BJ (cell line): ENCODE measurements around the gene FBXL7. TPM values are rescaled to one million over a fixed set of nuclear protein-coding genes. Genes with fewer than 3 reads are reported as not detected.

Experiments
- CTCF ChIA-PET: fragments of 350-600 bp; formaldehyde crosslinking; extraction: SDS; loops from one replicate; lab custom pipeline; 2021; ENCODE audit warnings: antibody characterized with exemption, inconsistent platforms; lab: Yijun Ruan, JAX
- POLR2A ChIA-PET: fragments of 300-600 bp; sonication (Branson Sonifier 250); formaldehyde crosslinking; extraction: SDS; loops from one replicate; lab custom pipeline; 2021; ENCODE audit warnings: antibody characterized with exemption; lab: Charles Lee
- DNase-seq: peaks from one replicate; pipeline ENCODE4 v3.0.0-alpha.2; 2011; ENCODE audit warnings: low read depth
- H3K27me3 ChIP-seq: 2 replicates; pipeline ENCODE4 v1.6.0; 2011; ENCODE audit warnings: low read length; ENCODE audit not compliant: control insufficient read depth, insufficient read depth
- H3K36me3 ChIP-seq: 2 replicates; pipeline ENCODE4 v1.5.1; 2011; ENCODE audit warnings: low read length; ENCODE audit not compliant: control insufficient read depth, insufficient read depth
- H3K4me3 ChIP-seq: 2 replicates; pipeline ENCODE4 v1.5.1; 2011; ENCODE audit warnings: low read depth, mild to moderate bottlenecking, control low read depth, low read length
- CTCF ChIP-seq: IDR thresholded peaks from 2 replicates; pipeline ENCODE4 v1.5.1; 2011; ENCODE audit warnings: low read depth, mild to moderate bottlenecking, control low read depth, inconsistent platforms, low read length, moderate library complexity; ENCODE audit not compliant: insufficient read depth
- polyA plus RNA-seq: library from polyadenylated mRNA; depleted of rRNA; stranded (reverse); fragments of >200 nt; gene quantifications from 2 replicates; pipeline ENCODE4 v1.2.3, GENCODE V29; 2011

The FBXL7 gene
- polyA plus RNA-seq, 1 experiment: 23.2 TPM

GRCh38 chr5:15654779-15655178, 154.8 kb downstream of the FBXL7 start:
- DNase-seq: no peak
- ChIA-PET CTCF (no interaction called here), POLR2A (no interaction called here)
- TF ChIP-seq CTCF: no peak
- Histone ChIP-seq H3K36me3 (no peaks in the 10 kb centered on the region), H3K27me3 (no peaks in the 10 kb centered on the region), H3K4me3 (no peak overlapping the region)

DNA sequence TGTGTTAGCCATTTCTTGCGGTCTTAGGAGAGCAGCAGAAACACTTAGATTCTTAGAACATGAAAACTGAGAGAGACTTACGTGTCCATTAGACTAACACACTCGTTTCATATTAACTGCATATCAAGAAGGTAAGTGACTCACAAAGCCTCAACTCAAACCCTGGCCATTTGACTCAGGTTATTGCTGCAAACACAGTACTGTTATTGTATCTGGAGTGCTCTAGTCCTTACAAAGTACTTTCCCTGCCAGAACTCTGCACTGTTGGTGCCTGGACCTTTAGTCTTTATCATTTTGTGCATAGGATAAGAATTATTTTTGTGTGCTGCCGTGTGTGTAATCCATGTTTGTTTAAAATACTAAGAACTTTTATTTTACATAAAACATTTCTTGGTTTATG, 155.7 kb downstream of the FBXL7 start:
- no peak for DNase-seq
- Histone ChIP-seq H3K27me3 (no peaks in the 10 kb centered on the region), H3K36me3 (no peaks in the 10 kb centered on the region), H3K4me3 (no peak overlapping the region)
- TF ChIP-seq CTCF: no peak
- POLR2A ChIA-PET: no interaction called here
- CTCF ChIA-PET: no interaction called here

- peak; percentile 22 for DNase-seq
- Histone ChIP-seq H3K27me3 (no peaks in the 10 kb centered on the region), H3K4me3 (no peak overlapping the region), H3K36me3 (no peaks in the 10 kb centered on the region)
- POLR2A ChIA-PET: no interaction called here
- CTCF ChIA-PET: interaction anchor here (1.1 kb wide), 1 partner anchor 13 kb away, joined by 3 read pairs; no protein-coding TSS in a partner anchor
- TF ChIP-seq CTCF: no peak
These were observed 165.0 kb downstream of the FBXL7 start for GRCh38 chr5:15664961-15665360.

DNA sequence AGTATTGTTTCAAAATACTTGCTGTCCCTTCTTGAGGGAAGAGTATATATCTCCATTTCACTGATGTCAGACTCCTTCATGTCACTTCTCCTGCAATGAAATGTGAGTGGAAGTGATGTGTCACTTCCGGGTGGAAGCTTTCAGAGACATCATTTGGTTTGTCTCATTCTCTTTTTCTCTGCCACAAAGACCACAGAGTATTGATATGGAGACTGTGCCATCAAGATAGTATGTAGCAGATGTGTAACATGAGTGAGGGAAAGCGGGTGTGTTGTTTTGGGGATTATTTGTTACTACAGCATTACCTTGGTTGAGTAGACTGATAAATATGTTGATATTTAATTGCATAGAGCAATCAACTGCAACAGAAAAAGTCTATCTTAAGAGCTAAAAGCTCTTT, 169.8 kb downstream of the FBXL7 start:
- Histone ChIP-seq H3K4me3 (no peak overlapping the region), H3K36me3 (no peaks in the 10 kb centered on the region), H3K27me3 (no peaks in the 10 kb centered on the region)
- DNase-seq: no peak
- CTCF ChIA-PET: no interaction called here
- TF ChIP-seq CTCF: no peak
- POLR2A ChIA-PET: no interaction called here

- TF ChIP-seq CTCF: no peak
- ChIA-PET CTCF (interaction anchor here (0.8 kb wide), 1 partner anchor 12 kb away, joined by 3 read pairs; no protein-coding TSS in a partner anchor), POLR2A (no interaction called here)
- H3K27me3 ChIP-seq: no peaks in the 10 kb centered on the region
- DNase-seq: no peak
- no peak overlapping the region for H3K4me3 ChIP-seq
- H3K36me3 ChIP-seq: no peaks in the 10 kb centered on the region
These were observed 174.7 kb downstream of the FBXL7 start for GRCh38 chr5:15674716-15675115.
